ENCODE data around the gene FIBP. TPM values are rescaled to one million over a fixed set of nuclear protein-coding genes. Genes with fewer than 3 reads are reported as not detected.

FIBP gene
- total and polyA plus RNA-seq, 10 of the 15 experiments (the other 5 are each of a cell fraction or from before 2014, with no cell fraction given): 65.1 to 182 (median 94.6) TPM

DNA sequence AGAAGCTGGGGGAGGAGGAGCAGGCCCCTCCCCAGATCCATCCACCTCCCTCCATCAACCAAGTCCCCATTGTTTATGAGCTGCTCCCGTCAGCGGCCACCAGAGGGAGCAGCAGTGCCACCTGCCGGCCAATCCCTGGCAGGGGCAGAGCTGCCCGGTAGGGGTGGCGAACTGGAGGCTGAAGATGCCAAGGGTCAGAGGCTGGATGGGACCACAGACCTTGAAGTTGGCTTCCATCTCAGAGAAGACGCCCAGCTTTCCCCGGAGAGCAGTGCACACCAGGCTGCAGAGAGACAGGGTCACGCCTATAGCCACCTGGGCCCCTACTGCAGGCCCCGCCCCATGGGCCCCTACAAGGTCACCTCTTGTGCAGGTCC is 3.6 kb downstream of the FIBP start (continued):
- TF ChIP-seq, protein P1, sequence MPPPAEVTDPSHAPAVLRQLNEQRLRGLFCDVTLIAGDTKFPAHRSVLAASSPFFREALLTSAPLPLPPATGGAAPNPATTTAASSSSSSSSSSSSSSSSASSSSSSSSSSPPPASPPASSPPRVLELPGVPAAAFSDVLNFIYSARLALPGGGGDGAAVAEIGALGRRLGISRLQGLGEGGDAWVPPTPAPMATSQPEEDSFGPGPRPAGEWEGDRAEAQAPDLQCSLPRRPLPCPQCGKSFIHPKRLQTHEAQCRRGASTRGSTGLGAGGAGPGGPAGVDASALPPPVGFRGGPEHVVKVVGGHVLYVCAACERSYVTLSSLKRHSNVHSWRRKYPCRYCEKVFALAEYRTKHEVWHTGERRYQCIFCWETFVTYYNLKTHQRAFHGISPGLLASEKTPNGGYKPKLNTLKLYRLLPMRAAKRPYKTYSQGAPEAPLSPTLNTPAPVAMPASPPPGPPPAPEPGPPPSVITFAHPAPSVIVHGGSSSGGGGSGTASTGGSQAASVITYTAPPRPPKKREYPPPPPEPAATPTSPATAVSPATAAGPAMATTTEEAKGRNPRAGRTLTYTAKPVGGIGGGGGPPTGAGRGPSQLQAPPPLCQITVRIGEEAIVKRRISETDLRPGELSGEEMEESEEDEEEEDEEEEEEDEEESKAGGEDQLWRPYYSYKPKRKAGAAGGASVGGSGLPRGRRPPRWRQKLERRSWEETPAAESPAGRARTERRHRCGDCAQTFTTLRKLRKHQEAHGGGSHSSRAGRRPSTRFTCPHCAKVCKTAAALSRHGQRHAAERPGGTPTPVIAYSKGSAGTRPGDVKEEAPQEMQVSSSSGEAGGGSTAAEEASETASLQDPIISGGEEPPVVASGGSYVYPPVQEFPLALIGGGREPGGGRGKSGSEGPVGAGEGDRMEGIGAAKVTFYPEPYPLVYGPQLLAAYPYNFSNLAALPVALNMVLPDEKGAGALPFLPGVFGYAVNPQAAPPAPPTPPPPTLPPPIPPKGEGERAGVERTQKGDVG (CRISPR knock-in tag; IDR thresholded peaks at IDR 0.05): no peak
- TF ChIP-seq SREBF1 (IDR thresholded peaks at IDR 0.05; ENCODE audit: low read length) (no peak), PAX5 (IDR thresholded peaks at IDR 0.05; ENCODE audit: borderline replicate concordance, low read depth, low read length) (0 out of 2 replicates have a peak, but pooled peaks have one; percentile 6), GABPA (IDR thresholded peaks at IDR 0.05; ENCODE audit: low read depth) (no peak), ATF7 (IDR thresholded peaks at IDR 0.05; ENCODE audit: low read depth) (no peak), CREM (IDR thresholded peaks at IDR 0.05; ENCODE audit: low read depth) (peak; percentile 53; the same call in 1 of the 2 replicates), NR2C1 (IDR thresholded peaks at IDR 0.05) (no peak), RAD51 (IDR thresholded peaks at IDR 0.05) (no peak), CEBPB (IDR thresholded peaks at IDR 0.05; ENCODE audit: borderline replicate concordance in 1 of 2, low read depth in 2 of 2, low read length in 2 of 2) (no peak), SMC3 (IDR thresholded peaks at IDR 0.05; ENCODE audit: borderline replicate concordance, low read length) (peak; percentile 99), CHD2 (IDR thresholded peaks at IDR 0.05; ENCODE audit: borderline replicate concordance, low read depth, low read length) (peak; percentile 60; the same call in 1 of the 2 replicates), SMARCA5 (IDR thresholded peaks at IDR 0.05) (peak; percentile 86)
- TF ChIP-seq, protein P2, sequence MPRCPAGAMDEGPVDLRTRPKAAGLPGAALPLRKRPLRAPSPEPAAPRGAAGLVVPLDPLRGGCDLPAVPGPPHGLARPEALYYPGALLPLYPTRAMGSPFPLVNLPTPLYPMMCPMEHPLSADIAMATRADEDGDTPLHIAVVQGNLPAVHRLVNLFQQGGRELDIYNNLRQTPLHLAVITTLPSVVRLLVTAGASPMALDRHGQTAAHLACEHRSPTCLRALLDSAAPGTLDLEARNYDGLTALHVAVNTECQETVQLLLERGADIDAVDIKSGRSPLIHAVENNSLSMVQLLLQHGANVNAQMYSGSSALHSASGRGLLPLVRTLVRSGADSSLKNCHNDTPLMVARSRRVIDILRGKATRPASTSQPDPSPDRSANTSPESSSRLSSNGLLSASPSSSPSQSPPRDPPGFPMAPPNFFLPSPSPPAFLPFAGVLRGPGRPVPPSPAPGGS (IDR thresholded peaks at IDR 0.05; ENCODE audit: borderline replicate concordance, insufficient read depth, low read depth, low read length, poor library complexity, severe bottlenecking): no peak
- TF ChIP-seq, protein P3, sequence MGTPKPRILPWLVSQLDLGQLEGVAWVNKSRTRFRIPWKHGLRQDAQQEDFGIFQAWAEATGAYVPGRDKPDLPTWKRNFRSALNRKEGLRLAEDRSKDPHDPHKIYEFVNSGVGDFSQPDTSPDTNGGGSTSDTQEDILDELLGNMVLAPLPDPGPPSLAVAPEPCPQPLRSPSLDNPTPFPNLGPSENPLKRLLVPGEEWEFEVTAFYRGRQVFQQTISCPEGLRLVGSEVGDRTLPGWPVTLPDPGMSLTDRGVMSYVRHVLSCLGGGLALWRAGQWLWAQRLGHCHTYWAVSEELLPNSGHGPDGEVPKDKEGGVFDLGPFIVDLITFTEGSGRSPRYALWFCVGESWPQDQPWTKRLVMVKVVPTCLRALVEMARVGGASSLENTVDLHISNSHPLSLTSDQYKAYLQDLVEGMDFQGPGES (IDR thresholded peaks at IDR 0.05): no peak

All from GM12878 (cell line).